NT2/D1 (cell line): ENCODE results near the gene CDKL5.

ENCODE experiments used
- SUZ12 ChIP-seq: IDR thresholded peaks from 2 replicates; pipeline ENCODE4 v1.6.1; 2011; ENCODE audit not compliant: insufficient read length, insufficient read depth; ENCODE audit errors: extremely low read depth
- YY1 ChIP-seq: IDR thresholded peaks from 2 replicates; pipeline ENCODE4 v1.6.1; 2011; ENCODE audit not compliant: insufficient read length, insufficient read depth

DNA sequence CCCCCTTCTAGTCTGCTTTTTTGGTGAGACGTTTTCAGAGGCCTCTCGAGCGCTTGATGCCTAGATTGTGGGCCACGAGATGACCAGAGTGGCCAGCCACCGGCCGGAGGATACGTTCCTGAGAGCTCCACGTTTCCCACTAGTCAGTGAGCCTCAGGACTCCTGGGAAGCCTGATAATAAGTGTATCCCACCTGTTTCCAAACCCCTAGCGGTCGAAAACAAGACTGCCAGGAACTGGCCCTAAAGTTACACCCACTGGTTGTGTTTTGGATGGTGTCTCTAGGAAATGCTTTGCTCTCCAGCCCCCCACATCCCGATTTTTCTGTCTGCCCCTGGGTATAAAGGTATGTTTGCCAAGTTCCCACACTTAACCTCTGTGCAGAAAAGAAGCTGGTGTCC lies 251.1 kb downstream of the CDKL5 start:
- TF ChIP-seq YY1 (no peak), SUZ12 (no peak)
